Right lobe of liver (tissue), 4 donors: ENCODE results near the gene SMIM20.

Experiments used
- POLR2A ChIP-seq: fragments of 450-650 bp; IDR thresholded peaks from one replicate; pipeline ENCODE4 v1.6.1; 2017; ENCODE audit warnings: antibody characterized with exemption, mild to moderate bottlenecking
- TF ChIP-seq, protein P1 (sequence below), 4 donors: fragments of 200-600 bp in 3 of 4; fragments of 450-650 bp in 1 of 4; IDR thresholded peaks; one replicate each; pipeline versions ENCODE4 v1.5.1 to v1.8.0; 2016 to 2022; ENCODE audit warnings: antibody characterized with exemption in 4 of 4, mild to moderate bottlenecking in 2 of 4
- donor health status: DM: no; HTN: no; CAD: no.
- donor health status: DM: no; HTN: no; CAD: no.
- donor health status: DM: no; HTN: yes; CAD: no.

DNA sequence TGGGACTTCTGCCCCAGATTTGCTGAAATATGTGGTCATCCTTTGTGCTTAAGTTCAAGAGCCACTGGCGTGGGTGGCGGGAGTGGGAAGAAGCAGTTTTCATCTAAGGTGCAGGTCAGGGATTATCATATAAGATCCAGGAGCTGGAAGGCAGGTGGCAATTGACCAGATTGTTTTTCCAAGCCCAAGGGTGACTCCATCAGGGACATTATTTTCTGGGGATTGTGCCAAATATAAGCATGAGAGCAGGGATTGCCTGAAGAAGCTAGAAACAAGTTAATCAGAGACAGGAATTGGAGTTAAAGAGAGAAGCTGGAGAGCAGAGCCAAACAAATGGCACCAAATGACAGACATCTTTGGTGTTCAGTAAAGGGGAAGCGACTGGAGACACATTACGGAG is 31.8 kb upstream of the SMIM20 start:
- no peak for TF ChIP-seq POLR2A
- TF ChIP-seq, protein P1, sequence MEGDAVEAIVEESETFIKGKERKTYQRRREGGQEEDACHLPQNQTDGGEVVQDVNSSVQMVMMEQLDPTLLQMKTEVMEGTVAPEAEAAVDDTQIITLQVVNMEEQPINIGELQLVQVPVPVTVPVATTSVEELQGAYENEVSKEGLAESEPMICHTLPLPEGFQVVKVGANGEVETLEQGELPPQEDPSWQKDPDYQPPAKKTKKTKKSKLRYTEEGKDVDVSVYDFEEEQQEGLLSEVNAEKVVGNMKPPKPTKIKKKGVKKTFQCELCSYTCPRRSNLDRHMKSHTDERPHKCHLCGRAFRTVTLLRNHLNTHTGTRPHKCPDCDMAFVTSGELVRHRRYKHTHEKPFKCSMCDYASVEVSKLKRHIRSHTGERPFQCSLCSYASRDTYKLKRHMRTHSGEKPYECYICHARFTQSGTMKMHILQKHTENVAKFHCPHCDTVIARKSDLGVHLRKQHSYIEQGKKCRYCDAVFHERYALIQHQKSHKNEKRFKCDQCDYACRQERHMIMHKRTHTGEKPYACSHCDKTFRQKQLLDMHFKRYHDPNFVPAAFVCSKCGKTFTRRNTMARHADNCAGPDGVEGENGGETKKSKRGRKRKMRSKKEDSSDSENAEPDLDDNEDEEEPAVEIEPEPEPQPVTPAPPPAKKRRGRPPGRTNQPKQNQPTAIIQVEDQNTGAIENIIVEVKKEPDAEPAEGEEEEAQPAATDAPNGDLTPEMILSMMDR (IDR thresholded peaks at IDR 0.05): no peak
